GM23338 (cell line): ENCODE data around the gene COG2. TPM values are rescaled to one million over a fixed set of nuclear protein-coding genes. Genes with fewer than 3 reads are reported as not detected.

Source experiments
- ATAC-seq: fragments of 200-7000 bp; cut with Tn5 transposase; 3 replicates; pipeline ENCODE4 v1.9.1; 2020
- DNase-seq: peaks from one replicate; pipeline ENCODE4 v3.0.0-alpha.2; 2015; ENCODE audit warnings: low spot score
- H2AFZ ChIP-seq: fragments of 200-600 bp; sonication (generic); 2 replicates; pipeline ENCODE4 v1.8.0; 2016; ENCODE audit warnings: antibody characterized with exemption, mild to moderate bottlenecking, moderate library complexity
- H3F3A ChIP-seq: fragments of 200-600 bp; sonication (generic); replicated peaks from 2 replicates; pipeline ENCODE4 v1.8.0; 2017; ENCODE audit warnings: antibody characterized with exemption, mixed run types, low read depth
- H3K27ac ChIP-seq: fragments of 200-600 bp; sonication (generic); 2 replicates; pipeline ENCODE4 v1.6.1; 2016; ENCODE audit warnings: low read depth
- H3K27me3 ChIP-seq: fragments of 200-600 bp; sonication (generic); 2 replicates; pipeline ENCODE4 v1.8.0; 2016; ENCODE audit warnings: mild to moderate bottlenecking, mixed run types, moderate library complexity; ENCODE audit not compliant: insufficient read depth
- H3K36me3 ChIP-seq: fragments of 200-600 bp; sonication (generic); 2 replicates; pipeline ENCODE4 v1.8.0; 2016; ENCODE audit warnings: mild to moderate bottlenecking; ENCODE audit not compliant: insufficient read depth
- H3K4me1 ChIP-seq: fragments of 200-600 bp; sonication (generic); 2 replicates; pipeline ENCODE4 v1.8.0; 2016; ENCODE audit warnings: mild to moderate bottlenecking, moderate library complexity; ENCODE audit not compliant: insufficient read depth
- H3K4me2 ChIP-seq: fragments of 200-600 bp; sonication (generic); 2 replicates; pipeline ENCODE4 v1.7.1; 2017; ENCODE audit warnings: mixed run types
- H3K4me3 ChIP-seq: fragments of 200-600 bp; sonication (generic); 2 replicates; pipeline ENCODE4 v1.6.1; 2016; ENCODE audit warnings: mixed run types
- H3K79me2 ChIP-seq: fragments of 200-600 bp; sonication (generic); replicated peaks from 2 replicates; pipeline ENCODE4 v1.8.0; 2017; ENCODE audit warnings: mild to moderate bottlenecking; ENCODE audit not compliant: insufficient read depth
- H3K9me2 ChIP-seq: fragments of 200-600 bp; sonication (generic); 2 replicates; pipeline ENCODE4 v1.8.0; 2017; ENCODE audit not compliant: insufficient read depth
- H4K20me1 ChIP-seq: fragments of 200-600 bp; sonication (generic); replicated peaks from 2 replicates; pipeline ENCODE4 v1.8.0; 2017; ENCODE audit warnings: mild to moderate bottlenecking; ENCODE audit not compliant: insufficient read depth
- H3K27ac Mint-ChIP-seq: 2 replicates; pipeline ENCODE4 v1.8.0; 2020; ENCODE audit warnings: inconsistent platforms, mild to moderate bottlenecking, moderate library complexity, mixed read lengths
- H3K27me3 Mint-ChIP-seq: 3 replicates; pipeline ENCODE4 v1.8.0; 2022; ENCODE audit warnings: low read depth, mild to moderate bottlenecking, moderate library complexity, mixed read lengths, inconsistent platforms; ENCODE audit not compliant: insufficient read depth, poor library complexity
- H3K36me3 Mint-ChIP-seq: 3 replicates; pipeline ENCODE4 v1.8.0; 2021; ENCODE audit warnings: low read depth, mild to moderate bottlenecking, inconsistent platforms, moderate library complexity, mixed read lengths
- H3K4me1 Mint-ChIP-seq: 3 replicates; pipeline ENCODE4 v1.8.0; 2020; ENCODE audit warnings: mild to moderate bottlenecking, inconsistent platforms, mixed read lengths
- H3K4me3 Mint-ChIP-seq: 3 replicates; pipeline ENCODE4 v1.8.0; 2021; ENCODE audit warnings: moderate library complexity, mild to moderate bottlenecking, inconsistent platforms, mixed read lengths
- H3K9me3 Mint-ChIP-seq: 3 replicates; pipeline ENCODE4 v1.8.0; 2020; ENCODE audit warnings: moderate library complexity, mild to moderate bottlenecking, inconsistent platforms, mixed read lengths
- CREB1 ChIP-seq: fragments of 250-450 bp; sonication (Bioruptor Pico); IDR thresholded peaks from 2 replicates; pipeline ENCODE4 v1.5.0; 2020; ENCODE audit warnings: low read depth, mild to moderate bottlenecking, moderate library complexity
- CTCF ChIP-seq, 2 experiments: fragments of 200-600 bp in 1 of 2; sonication (generic) in 1 of 2; conservative IDR thresholded peaks; 2 replicates each; pipeline versions ENCODE4 v1.5.1 to v1.6.1; 2016 to 2017; ENCODE audit warnings: antibody characterized with exemption in 2 of 2, low read depth in 2 of 2, mild to moderate bottlenecking in 2 of 2, moderate library complexity in 1 of 2
- ETS1 ChIP-seq: IDR thresholded peaks from 2 replicates; pipeline ENCODE4 v1.6.1; 2016; ENCODE audit warnings: antibody characterized with exemption
- EZH2 ChIP-seq: fragments of 200-600 bp; sonication (generic); IDR thresholded peaks from one replicate; pipeline ENCODE4 v1.8.0; 2017; ENCODE audit warnings: antibody characterized with exemption, mild to moderate bottlenecking, low read depth; ENCODE audit not compliant: unreplicated experiment
- EZH2phosphoT487 ChIP-seq: fragments of 200-600 bp; sonication (generic); IDR thresholded peaks from one replicate; pipeline ENCODE4 v1.8.1; 2018; ENCODE audit warnings: antibody characterized with exemption; ENCODE audit not compliant: unreplicated experiment
- JUNB ChIP-seq: IDR thresholded peaks from one replicate; pipeline ENCODE4 v1.6.1; 2016; ENCODE audit warnings: antibody characterized with exemption; ENCODE audit not compliant: unreplicated experiment
- NANOG ChIP-seq: IDR thresholded peaks from 2 replicates; pipeline ENCODE4 v1.6.1; 2016; ENCODE audit warnings: antibody characterized with exemption, borderline replicate concordance
- POLR2AphosphoS5 ChIP-seq: IDR thresholded peaks from 2 replicates; pipeline ENCODE4 v1.6.1; 2016; ENCODE audit warnings: antibody characterized with exemption, low read depth
- STAT1 ChIP-seq: IDR thresholded peaks from one replicate; pipeline ENCODE4 v1.6.1; 2016; ENCODE audit warnings: antibody characterized with exemption; ENCODE audit not compliant: unreplicated experiment
- ZNF114 ChIP-seq: fragments of 250-450 bp; sonication (Bioruptor Pico); IDR thresholded peaks from 2 replicates; pipeline ENCODE4 v1.5.0; 2020; ENCODE audit warnings: mild to moderate bottlenecking, moderate library complexity
- ZNF331 ChIP-seq: fragments of 250-450 bp; sonication (Bioruptor Pico); IDR thresholded peaks from 2 replicates; pipeline ENCODE4 v1.5.0; 2020; ENCODE audit warnings: low read depth, mild to moderate bottlenecking, moderate library complexity
- polyA plus RNA-seq: library from polyadenylated mRNA; unstranded; fragments of >200 nt; fragmentation: Nextera tagmentation; extraction: Ambion mirVana; gene quantifications from 2 replicates; pipeline ENCODE4 v1.2.1, GENCODE V29; 2016
- total RNA-seq: library from RNA; depleted of rRNA; stranded (reverse); fragments of >200 nt; shearing (Covaris generic); gene quantifications from 2 replicates; pipeline ENCODE4 v1.2.3, GENCODE V29; 2014
- TF ChIP-seq, protein P1 (sequence below): fragments of 250-450 bp; sonication (Bioruptor Pico); IDR thresholded peaks from 2 replicates; pipeline ENCODE4 v1.5.0; 2020; ENCODE audit warnings: mild to moderate bottlenecking, moderate library complexity
- TF ChIP-seq, protein P2 (sequence below): IDR thresholded peaks from one replicate; pipeline ENCODE4 v1.6.1; 2018; ENCODE audit warnings: antibody characterized with exemption; ENCODE audit not compliant: unreplicated experiment

The COG2 gene
- total and polyA plus RNA-seq, 2 experiments from 2014 or later, result 35.8 to 38.5 TPM

GRCh38 chr1:230735447-230735846 is 93.2 kb downstream of the COG2 start (continued):
- TF ChIP-seq, protein P1, sequence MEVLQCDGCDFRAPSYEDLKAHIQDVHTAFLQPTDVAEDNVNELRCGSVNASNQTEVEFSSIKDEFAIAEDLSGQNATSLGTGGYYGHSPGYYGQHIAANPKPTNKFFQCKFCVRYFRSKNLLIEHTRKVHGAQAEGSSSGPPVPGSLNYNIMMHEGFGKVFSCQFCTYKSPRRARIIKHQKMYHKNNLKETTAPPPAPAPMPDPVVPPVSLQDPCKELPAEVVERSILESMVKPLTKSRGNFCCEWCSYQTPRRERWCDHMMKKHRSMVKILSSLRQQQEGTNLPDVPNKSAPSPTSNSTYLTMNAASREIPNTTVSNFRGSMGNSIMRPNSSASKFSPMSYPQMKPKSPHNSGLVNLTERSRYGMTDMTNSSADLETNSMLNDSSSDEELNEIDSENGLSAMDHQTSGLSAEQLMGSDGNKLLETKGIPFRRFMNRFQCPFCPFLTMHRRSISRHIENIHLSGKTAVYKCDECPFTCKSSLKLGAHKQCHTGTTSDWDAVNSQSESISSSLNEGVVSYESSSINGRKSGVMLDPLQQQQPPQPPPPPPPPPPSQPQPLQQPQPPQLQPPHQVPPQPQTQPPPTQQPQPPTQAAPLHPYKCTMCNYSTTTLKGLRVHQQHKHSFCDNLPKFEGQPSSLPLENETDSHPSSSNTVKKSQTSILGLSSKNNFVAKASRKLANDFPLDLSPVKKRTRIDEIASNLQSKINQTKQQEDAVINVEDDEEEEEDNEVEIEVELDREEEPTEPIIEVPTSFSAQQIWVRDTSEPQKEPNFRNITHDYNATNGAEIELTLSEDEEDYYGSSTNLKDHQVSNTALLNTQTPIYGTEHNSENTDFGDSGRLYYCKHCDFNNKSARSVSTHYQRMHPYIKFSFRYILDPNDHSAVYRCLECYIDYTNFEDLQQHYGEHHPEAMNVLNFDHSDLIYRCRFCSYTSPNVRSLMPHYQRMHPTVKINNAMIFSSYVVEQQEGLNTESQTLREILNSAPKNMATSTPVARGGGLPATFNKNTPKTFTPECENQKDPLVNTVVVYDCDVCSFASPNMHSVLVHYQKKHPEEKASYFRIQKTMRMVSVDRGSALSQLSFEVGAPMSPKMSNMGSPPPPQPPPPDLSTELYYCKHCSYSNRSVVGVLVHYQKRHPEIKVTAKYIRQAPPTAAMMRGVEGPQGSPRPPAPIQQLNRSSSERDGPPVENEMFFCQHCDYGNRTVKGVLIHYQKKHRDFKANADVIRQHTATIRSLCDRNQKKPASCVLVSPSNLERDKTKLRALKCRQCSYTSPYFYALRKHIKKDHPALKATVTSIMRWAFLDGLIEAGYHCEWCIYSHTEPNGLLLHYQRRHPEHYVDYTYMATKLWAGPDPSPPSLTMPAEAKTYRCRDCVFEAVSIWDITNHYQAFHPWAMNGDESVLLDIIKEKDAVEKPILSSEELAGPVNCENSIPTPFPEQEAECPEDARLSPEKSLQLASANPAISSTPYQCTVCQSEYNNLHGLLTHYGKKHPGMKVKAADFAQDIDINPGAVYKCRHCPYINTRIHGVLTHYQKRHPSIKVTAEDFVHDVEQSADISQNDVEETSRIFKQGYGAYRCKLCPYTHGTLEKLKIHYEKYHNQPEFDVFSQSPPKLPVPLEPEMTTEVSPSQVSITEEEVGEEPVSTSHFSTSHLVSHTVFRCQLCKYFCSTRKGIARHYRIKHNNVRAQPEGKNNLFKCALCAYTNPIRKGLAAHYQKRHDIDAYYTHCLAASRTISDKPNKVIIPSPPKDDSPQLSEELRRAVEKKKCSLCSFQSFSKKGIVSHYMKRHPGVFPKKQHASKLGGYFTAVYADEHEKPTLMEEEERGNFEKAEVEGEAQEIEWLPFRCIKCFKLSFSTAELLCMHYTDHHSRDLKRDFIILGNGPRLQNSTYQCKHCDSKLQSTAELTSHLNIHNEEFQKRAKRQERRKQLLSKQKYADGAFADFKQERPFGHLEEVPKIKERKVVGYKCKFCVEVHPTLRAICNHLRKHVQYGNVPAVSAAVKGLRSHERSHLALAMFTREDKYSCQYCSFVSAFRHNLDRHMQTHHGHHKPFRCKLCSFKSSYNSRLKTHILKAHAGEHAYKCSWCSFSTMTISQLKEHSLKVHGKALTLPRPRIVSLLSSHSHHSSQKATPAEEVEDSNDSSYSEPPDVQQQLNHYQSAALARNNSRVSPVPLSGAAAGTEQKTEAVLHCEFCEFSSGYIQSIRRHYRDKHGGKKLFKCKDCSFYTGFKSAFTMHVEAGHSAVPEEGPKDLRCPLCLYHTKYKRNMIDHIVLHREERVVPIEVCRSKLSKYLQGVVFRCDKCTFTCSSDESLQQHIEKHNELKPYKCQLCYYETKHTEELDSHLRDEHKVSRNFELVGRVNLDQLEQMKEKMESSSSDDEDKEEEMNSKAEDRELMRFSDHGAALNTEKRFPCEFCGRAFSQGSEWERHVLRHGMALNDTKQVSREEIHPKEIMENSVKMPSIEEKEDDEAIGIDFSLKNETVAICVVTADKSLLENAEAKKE (CRISPR knock-in tag), result no peak
- no peak for TF ChIP-seq ZNF114

DNA sequence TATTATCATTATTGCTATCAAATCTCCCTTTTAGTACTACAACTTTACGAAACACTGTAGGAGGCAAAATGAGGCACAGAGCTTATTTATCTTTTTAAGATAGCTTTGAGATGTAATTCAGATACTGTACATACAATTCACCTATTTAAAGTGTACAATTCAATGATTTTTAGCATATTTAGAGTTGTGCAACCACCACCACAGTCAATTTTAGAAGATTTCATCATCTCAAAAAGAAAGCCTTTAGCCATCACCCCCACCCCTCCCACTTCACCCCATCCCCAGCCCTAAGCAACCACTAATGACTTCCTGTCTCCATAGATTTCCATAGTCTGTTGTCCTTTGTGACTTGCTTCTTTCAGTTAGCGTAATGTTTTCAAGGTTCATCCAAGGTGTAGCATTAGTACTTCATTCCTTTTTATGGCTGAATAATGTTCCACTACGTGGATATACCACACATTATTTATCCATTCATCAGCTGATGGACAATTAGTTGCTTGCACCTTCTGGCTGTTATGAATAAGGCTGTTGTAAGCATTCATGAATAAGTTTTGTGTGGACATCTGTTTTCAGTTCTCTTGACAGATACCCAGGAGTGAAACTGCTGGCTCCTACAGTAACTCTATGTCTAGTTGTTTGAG is 95.5 kb downstream of the COG2 start:
- Histone ChIP-seq H3K4me1 (no peaks in the 10 kb centered on the region), H3K27ac (no peak overlapping the region), H3F3A (no peaks in the 10 kb centered on the region), H4K20me1 (no peaks in the 10 kb centered on the region), H3K9me2 (no peaks in the 10 kb centered on the region), H3K4me2 (no peak overlapping the region), H3K79me2 (no peaks in the 10 kb centered on the region), H3K27me3 (no peaks in the 10 kb centered on the region), H3K36me3 (no peaks in the 10 kb centered on the region), H2AFZ (no peak overlapping the region), H3K4me3 (no peak overlapping the region)
- H3K4me3 Mint-ChIP-seq, result no peak overlapping the region
- H3K27me3 Mint-ChIP-seq, result no peaks in the 10 kb centered on the region
- peaks cover 3% of the 10 kb centered on the region; the same call in 1 of the 3 replicates for H3K4me1 Mint-ChIP-seq
- ATAC-seq (no peak), DNase-seq (no peak)
- H3K27ac Mint-ChIP-seq, result no peak overlapping the region
- no peaks in the 10 kb centered on the region for H3K36me3 Mint-ChIP-seq
- peaks cover 4% of the 10 kb centered on the region; the same call in 2 of the 3 replicates for H3K9me3 Mint-ChIP-seq
- TF ChIP-seq ZNF114, result no peak
- no peak for TF ChIP-seq ZNF331
- no peak for TF ChIP-seq EZH2phosphoT487
- no peak for TF ChIP-seq EZH2
- no peak for TF ChIP-seq STAT1
- TF ChIP-seq CTCF (conservative IDR thresholded peaks at IDR 0.05; ENCODE audit: low read depth in 2 of 2), result no peak
- TF ChIP-seq ETS1, result no peak
- no peak for TF ChIP-seq POLR2AphosphoS5
- TF ChIP-seq CREB1, result no peak
- no peak for TF ChIP-seq NANOG
- TF ChIP-seq, protein P2, sequence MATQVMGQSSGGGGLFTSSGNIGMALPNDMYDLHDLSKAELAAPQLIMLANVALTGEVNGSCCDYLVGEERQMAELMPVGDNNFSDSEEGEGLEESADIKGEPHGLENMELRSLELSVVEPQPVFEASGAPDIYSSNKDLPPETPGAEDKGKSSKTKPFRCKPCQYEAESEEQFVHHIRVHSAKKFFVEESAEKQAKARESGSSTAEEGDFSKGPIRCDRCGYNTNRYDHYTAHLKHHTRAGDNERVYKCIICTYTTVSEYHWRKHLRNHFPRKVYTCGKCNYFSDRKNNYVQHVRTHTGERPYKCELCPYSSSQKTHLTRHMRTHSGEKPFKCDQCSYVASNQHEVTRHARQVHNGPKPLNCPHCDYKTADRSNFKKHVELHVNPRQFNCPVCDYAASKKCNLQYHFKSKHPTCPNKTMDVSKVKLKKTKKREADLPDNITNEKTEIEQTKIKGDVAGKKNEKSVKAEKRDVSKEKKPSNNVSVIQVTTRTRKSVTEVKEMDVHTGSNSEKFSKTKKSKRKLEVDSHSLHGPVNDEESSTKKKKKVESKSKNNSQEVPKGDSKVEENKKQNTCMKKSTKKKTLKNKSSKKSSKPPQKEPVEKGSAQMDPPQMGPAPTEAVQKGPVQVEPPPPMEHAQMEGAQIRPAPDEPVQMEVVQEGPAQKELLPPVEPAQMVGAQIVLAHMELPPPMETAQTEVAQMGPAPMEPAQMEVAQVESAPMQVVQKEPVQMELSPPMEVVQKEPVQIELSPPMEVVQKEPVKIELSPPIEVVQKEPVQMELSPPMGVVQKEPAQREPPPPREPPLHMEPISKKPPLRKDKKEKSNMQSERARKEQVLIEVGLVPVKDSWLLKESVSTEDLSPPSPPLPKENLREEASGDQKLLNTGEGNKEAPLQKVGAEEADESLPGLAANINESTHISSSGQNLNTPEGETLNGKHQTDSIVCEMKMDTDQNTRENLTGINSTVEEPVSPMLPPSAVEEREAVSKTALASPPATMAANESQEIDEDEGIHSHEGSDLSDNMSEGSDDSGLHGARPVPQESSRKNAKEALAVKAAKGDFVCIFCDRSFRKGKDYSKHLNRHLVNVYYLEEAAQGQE, result no peak
- no peak for TF ChIP-seq JUNB
